Neuronal stem cell (in vitro differentiated cells): ENCODE measurements around the gene TYW1B.
"Not testable (repeated sequence)": the region's sequence is repeated elsewhere in the genome, so short reads cannot be mapped to it uniquely, and the experiment has no call there.

Experiments used
- DNase-seq: peaks from one replicate; pipeline ENCODE4 v3.0.0-alpha.2; 2013; ENCODE audit warnings: low spot score
- H2AFZ ChIP-seq: one replicate; pipeline ENCODE4 v1.6.1; 2013; ENCODE audit warnings: mild to moderate bottlenecking, low read length, inconsistent platforms
- H2AK5ac ChIP-seq: 2 replicates; pipeline ENCODE4 v1.6.1; 2013; ENCODE audit warnings: low read depth, mild to moderate bottlenecking, inconsistent platforms, low read length, moderate library complexity, mixed read lengths
- H2BK120ac ChIP-seq: 2 replicates; pipeline ENCODE4 v1.6.1; 2013; ENCODE audit warnings: low read depth, mild to moderate bottlenecking, inconsistent platforms, low read length, moderate library complexity, mixed read lengths
- H2BK12ac ChIP-seq: one replicate; pipeline ENCODE4 v1.6.1; 2013; ENCODE audit warnings: low read length, inconsistent platforms
- H2BK15ac ChIP-seq: 2 replicates; pipeline ENCODE4 v1.6.1; 2013; ENCODE audit warnings: mild to moderate bottlenecking, low read length, inconsistent platforms, mixed read lengths
- H2BK5ac ChIP-seq: one replicate; pipeline ENCODE4 v1.6.1; 2013; ENCODE audit warnings: inconsistent platforms, mild to moderate bottlenecking, low read length, moderate library complexity
- H3K14ac ChIP-seq: one replicate; pipeline ENCODE4 v1.6.1; 2013; ENCODE audit warnings: low read length, inconsistent platforms
- H3K18ac ChIP-seq: 2 replicates; pipeline ENCODE4 v1.6.1; 2013; ENCODE audit warnings: low read length, inconsistent platforms
- H3K23ac ChIP-seq: 2 replicates; pipeline ENCODE4 v1.6.1; 2013; ENCODE audit warnings: low read depth, mild to moderate bottlenecking, mixed read lengths, low read length, inconsistent platforms; ENCODE audit not compliant: poor library complexity
- H3K27ac ChIP-seq: replicated peaks from 3 replicates; pipeline ENCODE4 v1.5.1; 2013; ENCODE audit warnings: low read length, inconsistent platforms
- H3K27me3 ChIP-seq, 3 experiments: 2 replicates each; pipeline ENCODE4 v1.6.1; 2013; ENCODE audit warnings: low read length in 3 of 3, mild to moderate bottlenecking in 2 of 3, inconsistent platforms in 1 of 3, low read depth in 1 of 3, mixed read lengths in 1 of 3, moderate library complexity in 1 of 3; ENCODE audit not compliant: control insufficient read depth in 3 of 3, insufficient read depth in 3 of 3
- H3K36me3 ChIP-seq, 2 donors: replicated peaks in 1 of 2; 2 replicates each; pipeline ENCODE4 v1.6.1; 2013; ENCODE audit warnings: low read length in 2 of 2; ENCODE audit not compliant: control insufficient read depth in 2 of 2, insufficient read depth in 2 of 2
- H3K4ac ChIP-seq: 2 replicates; pipeline ENCODE4 v1.6.1; 2013; ENCODE audit warnings: inconsistent platforms, mild to moderate bottlenecking, low read length, moderate library complexity
- H3K4me1 ChIP-seq, 2 donors: 1 replicate in 1 of 2; 2 replicates in 1 of 2; pipeline ENCODE4 v1.6.1; 2013; ENCODE audit warnings: low read length in 2 of 2, low read depth in 1 of 2; ENCODE audit not compliant: control insufficient read depth in 2 of 2, insufficient read depth in 1 of 2
- H3K4me2 ChIP-seq: one replicate; pipeline ENCODE4 v1.6.1; 2013; ENCODE audit warnings: mild to moderate bottlenecking, low read length, inconsistent platforms; ENCODE audit not compliant: insufficient read depth, poor library complexity, severe bottlenecking
- H3K4me3 ChIP-seq, 2 donors: 2 replicates each; pipeline ENCODE4 v1.5.1; 2013; ENCODE audit warnings: low read length in 2 of 2, mild to moderate bottlenecking in 2 of 2, inconsistent platforms in 1 of 2, moderate library complexity in 1 of 2
- H3K79me1 ChIP-seq: one replicate; pipeline ENCODE4 v1.6.1; 2013; ENCODE audit warnings: low read depth, mild to moderate bottlenecking, inconsistent platforms, low read length, moderate library complexity
- H3K9ac ChIP-seq: one replicate; pipeline ENCODE4 v1.6.1; 2013; ENCODE audit warnings: mild to moderate bottlenecking, low read depth, low read length, inconsistent platforms; ENCODE audit not compliant: poor library complexity
- H3K9me3 ChIP-seq, 2 donors: replicated peaks in 1 of 2; 2 replicates each; pipeline versions ENCODE3 to v1.6.1; 2013; ENCODE audit warnings: low read length in 2 of 2, mild to moderate bottlenecking in 2 of 2, inconsistent platforms in 1 of 2, low read depth in 1 of 2, mixed read lengths in 1 of 2, moderate library complexity in 1 of 2; ENCODE audit not compliant: control insufficient read depth in 2 of 2, insufficient read depth in 1 of 2
- H4K8ac ChIP-seq: one replicate; pipeline ENCODE4 v1.6.1; 2013; ENCODE audit warnings: low read depth, mild to moderate bottlenecking, inconsistent platforms, low read length, moderate library complexity
- H4K91ac ChIP-seq: one replicate; pipeline ENCODE4 v1.6.1; 2013; ENCODE audit warnings: low read length, low read depth, mild to moderate bottlenecking, inconsistent platforms; ENCODE audit not compliant: poor library complexity
- WGBS, 2 donors: extraction: QIAGEN DNeasy Blood & Tissue Kit; methylation state at CpG; one replicate each; pipeline ENCODE4 v1.1.7; 2013; ENCODE audit warnings: missing lambda C conversion rate in 2 of 2, mixed read lengths in 1 of 2; ENCODE audit not compliant: insufficient read length in 2 of 2, insufficient replicate concordance in 1 of 2; ENCODE audit errors: extremely low coverage in 2 of 2; 5-methylcytosine and 5-hydroxymethylcytosine counted together

The TYW1B gene

DNA sequence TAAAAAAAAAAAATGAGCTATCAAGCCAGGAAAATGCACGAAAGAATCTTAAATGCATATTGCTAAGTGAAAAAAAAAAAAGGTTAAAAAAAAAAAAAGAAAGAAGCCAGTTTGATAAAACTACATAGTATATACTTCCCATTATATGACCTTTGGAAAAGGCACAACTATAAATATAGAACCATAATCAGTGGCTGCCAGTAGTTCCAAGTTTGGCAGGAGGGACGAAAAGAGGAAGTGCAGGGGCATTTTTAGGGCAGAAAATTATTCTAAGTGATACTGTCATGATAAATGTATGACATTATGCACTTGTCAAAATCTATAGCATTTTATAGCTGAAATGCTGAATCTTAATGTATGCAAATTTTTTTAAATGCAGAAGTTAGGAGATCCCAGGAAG lies 226.3 kb downstream of the TYW1B start:
- H3K4me2 ChIP-seq, H4K91ac ChIP-seq, H3K79me1 ChIP-seq, H2BK120ac ChIP-seq, H3K36me3 ChIP-seq, H2AFZ ChIP-seq, H3K4me1 ChIP-seq, H4K8ac ChIP-seq, H2AK5ac ChIP-seq, DNase-seq, H3K4me3 ChIP-seq, H3K14ac ChIP-seq, H3K9me3 ChIP-seq, H2BK5ac ChIP-seq, H3K23ac ChIP-seq, H3K4ac ChIP-seq, H2BK15ac ChIP-seq, H3K9ac ChIP-seq, H3K27me3 ChIP-seq, H2BK12ac ChIP-seq, H3K18ac ChIP-seq, H3K27ac ChIP-seq: not testable (repeated sequence)
- WGBS, 2 donors = no CpG with 5 or more reads among the region's 2 CpGs

DNA sequence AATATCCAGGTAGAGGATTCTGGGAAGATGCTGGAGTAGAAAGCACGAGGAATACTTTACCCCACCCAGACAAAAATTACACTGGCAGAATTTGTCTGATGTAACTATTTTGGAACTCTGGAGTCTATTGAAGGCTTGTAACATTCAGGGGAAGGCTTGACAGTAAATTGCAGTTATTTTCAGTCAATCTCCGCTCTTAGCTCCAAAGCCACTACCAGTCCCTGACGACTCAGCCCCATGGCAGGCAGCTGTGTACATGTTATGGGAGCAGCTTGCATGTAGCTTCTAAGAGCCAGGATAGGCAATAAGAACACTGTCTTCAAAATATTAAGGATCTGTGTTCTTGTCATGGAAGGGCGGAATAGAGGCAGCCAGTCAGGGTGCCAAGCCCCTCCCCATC lies 238.0 kb downstream of the TYW1B start:
- not testable (repeated sequence) for H3K4me2 ChIP-seq, H3K4me1 ChIP-seq, H3K9ac ChIP-seq, H3K36me3 ChIP-seq, H3K27me3 ChIP-seq, H3K9me3 ChIP-seq, H2BK12ac ChIP-seq, H3K4ac ChIP-seq, H3K14ac ChIP-seq, H2BK5ac ChIP-seq, DNase-seq, H3K23ac ChIP-seq, H3K4me3 ChIP-seq, H3K18ac ChIP-seq, H3K27ac ChIP-seq, H2AK5ac ChIP-seq, H2BK15ac ChIP-seq, H4K91ac ChIP-seq, H4K8ac ChIP-seq, H2BK120ac ChIP-seq, H2AFZ ChIP-seq, H3K79me1 ChIP-seq
- no CpG with 5 or more reads among the region's 4 CpGs for WGBS, 2 donors

GRCh38 chr7:72587267-72587666 lies 240.7 kb downstream of the TYW1B start:
- H2BK5ac ChIP-seq, H3K4me3 ChIP-seq, H3K18ac ChIP-seq, H3K4me2 ChIP-seq, H3K79me1 ChIP-seq, H3K36me3 ChIP-seq, H2AFZ ChIP-seq, H2BK120ac ChIP-seq, H3K23ac ChIP-seq, H3K9me3 ChIP-seq, H3K14ac ChIP-seq, DNase-seq, H2AK5ac ChIP-seq, H3K27ac ChIP-seq, H4K8ac ChIP-seq, H2BK15ac ChIP-seq, H2BK12ac ChIP-seq, H4K91ac ChIP-seq, H3K4me1 ChIP-seq, H3K27me3 ChIP-seq, H3K9ac ChIP-seq, H3K4ac ChIP-seq: not testable (repeated sequence)
- WGBS, 2 donors = no CpG with 5 or more reads among the region's 3 CpGs

DNA sequence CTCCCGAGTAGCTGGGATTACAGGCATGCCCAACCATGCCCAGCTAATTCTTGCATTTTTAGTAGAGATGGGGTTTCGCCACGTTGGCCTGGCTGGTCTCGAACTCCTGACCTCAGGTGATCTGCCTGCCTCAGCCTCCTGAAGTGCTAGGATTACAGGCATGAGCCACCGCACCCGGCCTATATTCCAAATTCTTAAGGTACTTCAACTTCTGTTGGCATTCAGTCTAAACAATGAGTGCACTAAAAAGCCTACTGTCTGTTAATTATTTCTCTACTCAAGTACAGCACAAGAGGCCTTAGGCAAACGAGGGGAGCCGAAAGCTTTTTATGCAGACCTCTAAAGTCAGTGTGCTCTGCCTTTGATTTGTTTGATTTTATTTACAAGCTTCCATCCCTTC lies 243.4 kb downstream of the TYW1B start:
- H2BK15ac ChIP-seq, H3K4ac ChIP-seq, H3K9ac ChIP-seq, H4K8ac ChIP-seq, H2BK120ac ChIP-seq, H3K4me3 ChIP-seq, H3K36me3 ChIP-seq, H3K9me3 ChIP-seq, H3K4me1 ChIP-seq, H3K27ac ChIP-seq, H3K27me3 ChIP-seq, H3K79me1 ChIP-seq, H3K18ac ChIP-seq, H2AK5ac ChIP-seq, DNase-seq, H3K14ac ChIP-seq, H2BK5ac ChIP-seq, H2BK12ac ChIP-seq, H3K23ac ChIP-seq, H3K4me2 ChIP-seq, H4K91ac ChIP-seq, H2AFZ ChIP-seq: not testable (repeated sequence)
- WGBS, 2 donors = no CpG with 5 or more reads among the region's 8 CpGs
